ENCODE data around the gene ADGRL3. TPM values are rescaled to one million over a fixed set of nuclear protein-coding genes. Genes with fewer than 3 reads are reported as not detected.
"Not testable (repeated sequence)": the region's sequence is repeated elsewhere in the genome, so short reads cannot be mapped to it uniquely, and the experiment has no call there.

Gene ADGRL3
- total and polyA plus RNA-seq, 4 donors, result 0.39 to 59.9 (median 2.9) TPM

GRCh38 chr4:61985426-61985825 lies 785.3 kb downstream of the ADGRL3 start:
- Histone ChIP-seq H3K36me3 (ENCODE audit: control insufficient read depth in 4 of 4, insufficient read depth in 4 of 4, low read length in 4 of 4) (no peaks in the 10 kb centered on the region), H3K27ac (ENCODE audit: low read depth in 1 of 2, low read length in 1 of 2) (no peak overlapping the region), H3K9me3 (ENCODE audit: control insufficient read depth in 4 of 4, insufficient read depth in 3 of 4, low read length in 3 of 4) (no peaks in the 10 kb centered on the region), H3K4me1 (ENCODE audit: control insufficient read depth in 5 of 5, insufficient read depth in 5 of 5, low read length in 5 of 5) (no peaks in the 10 kb centered on the region), H3K4me3 (no peak overlapping the region), H3K27me3 (ENCODE audit: control insufficient read depth in 3 of 3, insufficient read depth in 3 of 3, low read length in 2 of 3) (no peaks in the 10 kb centered on the region), H3K9ac (ENCODE audit: insufficient read depth in 1 of 2, low read length in 2 of 2) (no peak overlapping the region)
- no peak for TF ChIP-seq CTCF (IDR thresholded peaks at IDR 0.05; ENCODE audit: control extremely low read depth, extremely low read depth)
- 92 to 96% methylated on average over 4 of the region's 4 CpGs for WGBS, 2 donors
- ATAC-seq (ENCODE audit: insufficient read depth, low FRiP score), result no peak
- no peak for DNase-seq

GRCh38 chr4:61986929-61987328 lies 786.8 kb downstream of the ADGRL3 start:
- not testable (repeated sequence) for H3K4me1 ChIP-seq (ENCODE audit: control insufficient read depth in 5 of 5, insufficient read depth in 5 of 5, low read length in 5 of 5); DNase-seq; H3K27me3 ChIP-seq (ENCODE audit: control insufficient read depth in 3 of 3, insufficient read depth in 3 of 3, low read length in 2 of 3); H3K27ac ChIP-seq (ENCODE audit: low read depth in 1 of 2, low read length in 1 of 2); H3K36me3 ChIP-seq (ENCODE audit: control insufficient read depth in 4 of 4, insufficient read depth in 4 of 4, low read length in 4 of 4); H3K9ac ChIP-seq (ENCODE audit: insufficient read depth in 1 of 2, low read length in 2 of 2); ATAC-seq (ENCODE audit: insufficient read depth, low FRiP score); H3K4me3 ChIP-seq; H3K9me3 ChIP-seq (ENCODE audit: control insufficient read depth in 4 of 4, insufficient read depth in 3 of 4, low read length in 3 of 4)
- 96% methylated on average over 7 of the region's 7 CpGs for WGBS, 2 donors

- Histone ChIP-seq H3K36me3 (ENCODE audit: control insufficient read depth in 4 of 4, insufficient read depth in 4 of 4, low read length in 4 of 4) (no peaks in the 10 kb centered on the region), H3K27me3 (ENCODE audit: control insufficient read depth in 3 of 3, insufficient read depth in 3 of 3, low read length in 2 of 3) (no peaks in the 10 kb centered on the region), H3K9ac (ENCODE audit: insufficient read depth in 1 of 2, low read length in 2 of 2) (no peak overlapping the region), H3K4me3 (no peak overlapping the region), H3K27ac (ENCODE audit: low read depth in 1 of 2, low read length in 1 of 2) (no peak overlapping the region), H3K9me3 (ENCODE audit: control insufficient read depth in 4 of 4, insufficient read depth in 3 of 4, low read length in 3 of 4) (no peaks in the 10 kb centered on the region), H3K4me1 (ENCODE audit: control insufficient read depth in 5 of 5, insufficient read depth in 5 of 5, low read length in 5 of 5) (peaks cover 0 to 6% (median 0%) of the 10 kb centered on the region in 5 donors)
- ATAC-seq (ENCODE audit: insufficient read depth, low FRiP score) (no peak), DNase-seq (no peak)
- WGBS, 2 donors, result 79 to 84% methylated on average over 2 of the region's 2 CpGs
- no peak for TF ChIP-seq CTCF (IDR thresholded peaks at IDR 0.05; ENCODE audit: control extremely low read depth, extremely low read depth)
Observed at GRCh38 chr4:61992351-61992750, 792.2 kb downstream of the ADGRL3 start.

GRCh38 chr4:61994036-61994435 lies 793.9 kb downstream of the ADGRL3 start:
- Histone ChIP-seq H3K36me3 (ENCODE audit: control insufficient read depth in 4 of 4, insufficient read depth in 4 of 4, low read length in 4 of 4) (no peaks in the 10 kb centered on the region), H3K9me3 (ENCODE audit: control insufficient read depth in 4 of 4, insufficient read depth in 3 of 4, low read length in 3 of 4) (no peaks in the 10 kb centered on the region), H3K27me3 (ENCODE audit: control insufficient read depth in 3 of 3, insufficient read depth in 3 of 3, low read length in 2 of 3) (no peaks in the 10 kb centered on the region), H3K4me1 (ENCODE audit: control insufficient read depth in 5 of 5, insufficient read depth in 5 of 5, low read length in 5 of 5) (peaks cover 0 to 6% (median 0%) of the 10 kb centered on the region in 5 donors), H3K27ac (ENCODE audit: low read depth in 1 of 2, low read length in 1 of 2) (no peak overlapping the region), H3K9ac (ENCODE audit: insufficient read depth in 1 of 2, low read length in 2 of 2) (no peak overlapping the region), H3K4me3 (no peak overlapping the region)
- TF ChIP-seq CTCF (IDR thresholded peaks at IDR 0.05; ENCODE audit: control extremely low read depth, extremely low read depth), result no peak
- ATAC-seq (ENCODE audit: insufficient read depth, low FRiP score), result no peak
- 83 to 92% methylated on average over 6 of the region's 6 CpGs for WGBS, 2 donors
- no peak for DNase-seq
